Measurements from ENCODE around the gene HPCAL1. TPM values are rescaled to one million over a fixed set of nuclear protein-coding genes. Genes with fewer than 3 reads are reported as not detected.

HPCAL1 gene
- total RNA-seq, 1 donor from 2014 or later = 401 TPM

DNA sequence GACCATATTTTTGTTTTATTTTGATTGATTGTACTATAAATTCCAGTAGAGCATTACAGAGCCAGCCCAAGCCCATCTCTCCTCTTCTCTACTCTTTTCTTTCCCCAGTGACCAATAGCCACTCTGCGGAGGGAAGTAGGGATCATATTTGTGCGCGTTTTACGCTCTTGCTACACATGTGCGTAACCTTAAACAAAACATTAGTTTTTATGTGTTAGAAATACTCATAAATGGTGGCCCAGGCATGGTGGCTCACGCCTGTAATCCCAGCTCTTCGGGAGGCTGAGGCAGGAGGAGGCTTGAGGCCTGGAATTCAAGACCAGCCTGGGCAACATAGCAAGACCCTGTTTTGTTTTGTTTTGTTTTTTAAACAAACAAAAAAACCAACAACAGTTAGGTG, 31.3 kb downstream of the HPCAL1 start:
- H3K27me3 ChIP-seq = no peaks in the 10 kb centered on the region
- TF ChIP-seq, protein P1, sequence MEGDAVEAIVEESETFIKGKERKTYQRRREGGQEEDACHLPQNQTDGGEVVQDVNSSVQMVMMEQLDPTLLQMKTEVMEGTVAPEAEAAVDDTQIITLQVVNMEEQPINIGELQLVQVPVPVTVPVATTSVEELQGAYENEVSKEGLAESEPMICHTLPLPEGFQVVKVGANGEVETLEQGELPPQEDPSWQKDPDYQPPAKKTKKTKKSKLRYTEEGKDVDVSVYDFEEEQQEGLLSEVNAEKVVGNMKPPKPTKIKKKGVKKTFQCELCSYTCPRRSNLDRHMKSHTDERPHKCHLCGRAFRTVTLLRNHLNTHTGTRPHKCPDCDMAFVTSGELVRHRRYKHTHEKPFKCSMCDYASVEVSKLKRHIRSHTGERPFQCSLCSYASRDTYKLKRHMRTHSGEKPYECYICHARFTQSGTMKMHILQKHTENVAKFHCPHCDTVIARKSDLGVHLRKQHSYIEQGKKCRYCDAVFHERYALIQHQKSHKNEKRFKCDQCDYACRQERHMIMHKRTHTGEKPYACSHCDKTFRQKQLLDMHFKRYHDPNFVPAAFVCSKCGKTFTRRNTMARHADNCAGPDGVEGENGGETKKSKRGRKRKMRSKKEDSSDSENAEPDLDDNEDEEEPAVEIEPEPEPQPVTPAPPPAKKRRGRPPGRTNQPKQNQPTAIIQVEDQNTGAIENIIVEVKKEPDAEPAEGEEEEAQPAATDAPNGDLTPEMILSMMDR (IDR thresholded peaks at IDR 0.05) = no peak
- H3K36me3 ChIP-seq = peaks cover 0 to 4% of the 10 kb centered on the region in 2 donors
- H3K4me3 ChIP-seq = no peak overlapping the region
- peaks cover 0 to 7% of the 10 kb centered on the region in 2 donors for H3K9me3 ChIP-seq
- no peaks in the 10 kb centered on the region for H3K4me1 ChIP-seq
- intact Hi-C loops (cut with DNase I) = no loop called here
- H3K27ac ChIP-seq = no peak overlapping the region
- no peak for DNase-seq (ENCODE audit: low spot score in 2 of 2)

DNA sequence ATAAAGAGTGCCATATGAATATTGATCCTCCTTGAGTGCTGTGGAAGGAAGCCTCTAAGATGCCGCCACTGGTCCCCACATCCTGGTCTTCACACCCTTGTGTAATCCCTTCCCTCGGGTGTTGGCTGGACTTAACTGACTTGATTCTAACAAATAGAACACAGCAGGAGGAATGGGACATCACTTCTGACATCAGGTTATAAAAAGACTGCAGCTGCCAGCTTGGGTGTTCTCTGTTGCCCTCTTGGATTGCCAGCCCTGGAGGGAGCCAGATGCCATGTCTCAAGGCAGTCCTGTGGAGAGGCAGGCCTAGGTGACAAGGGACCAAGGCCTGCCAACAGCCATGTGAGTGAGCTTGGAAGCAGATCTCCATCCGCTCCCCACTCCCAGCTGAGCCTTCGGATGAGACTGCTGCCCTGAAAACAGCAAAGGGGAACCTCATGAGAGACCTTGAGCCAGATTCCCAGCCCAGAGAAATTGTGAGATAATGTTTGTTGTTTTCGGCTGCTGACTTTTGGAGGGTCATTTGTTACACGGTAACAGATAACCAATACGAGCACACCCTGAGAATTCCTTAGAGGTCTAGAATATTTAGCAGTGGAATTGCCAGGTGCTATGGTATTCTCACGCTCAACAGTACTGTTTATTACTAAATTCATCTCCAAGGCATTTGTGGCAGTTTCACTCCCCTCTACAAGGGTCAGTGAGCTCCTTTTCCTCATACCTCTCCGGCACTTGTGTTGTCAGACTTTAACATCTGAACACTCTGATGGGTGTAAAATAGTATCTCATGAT, 32.5 kb downstream of the HPCAL1 start:
- Histone ChIP-seq H3K4me1 (no peaks in the 10 kb centered on the region), H3K27ac (no peak overlapping the region), H3K27me3 (no peaks in the 10 kb centered on the region), H3K9me3 (peaks cover 0 to 7% of the 10 kb centered on the region in 2 donors), H3K4me3 (no peak overlapping the region), H3K36me3 (peaks cover 0 to 4% of the 10 kb centered on the region in 2 donors)
- intact Hi-C loops (cut with DNase I) = no loop called here
- TF ChIP-seq, protein P1 (IDR thresholded peaks at IDR 0.05) = no peak
- no peak for DNase-seq (ENCODE audit: low spot score in 2 of 2)

DNA sequence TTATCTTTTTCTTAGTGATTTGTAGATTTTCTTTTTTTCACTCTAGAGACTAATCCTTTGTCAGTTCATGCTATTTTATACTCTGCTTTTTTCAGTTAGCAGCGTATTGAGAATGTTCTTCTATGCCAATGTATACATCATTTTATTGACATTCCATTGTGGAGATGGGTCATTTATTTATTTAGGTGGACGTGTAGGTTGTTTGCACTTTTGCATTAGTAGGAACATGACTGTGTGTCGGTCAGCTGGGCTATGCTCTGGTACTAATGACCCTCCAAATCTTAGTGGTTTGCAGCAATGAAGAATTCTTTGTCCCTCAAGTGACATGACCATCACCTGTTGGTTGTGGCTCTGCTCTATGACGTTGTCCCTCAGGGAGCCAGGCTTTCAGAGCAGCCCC, 33.6 kb downstream of the HPCAL1 start:
- H3K9me3 ChIP-seq = peaks cover 0 to 7% of the 10 kb centered on the region in 2 donors
- no peaks in the 10 kb centered on the region for H3K4me1 ChIP-seq
- no peak overlapping the region for H3K27ac ChIP-seq
- H3K36me3 ChIP-seq = peaks cover 0 to 4% of the 10 kb centered on the region in 2 donors
- H3K4me3 ChIP-seq = no peak overlapping the region
- no peak for DNase-seq (ENCODE audit: low spot score in 2 of 2)
- intact Hi-C loops (cut with DNase I) = no loop called here
- TF ChIP-seq, protein P1 (IDR thresholded peaks at IDR 0.05) = no peak
- no peaks in the 10 kb centered on the region for H3K27me3 ChIP-seq

DNA sequence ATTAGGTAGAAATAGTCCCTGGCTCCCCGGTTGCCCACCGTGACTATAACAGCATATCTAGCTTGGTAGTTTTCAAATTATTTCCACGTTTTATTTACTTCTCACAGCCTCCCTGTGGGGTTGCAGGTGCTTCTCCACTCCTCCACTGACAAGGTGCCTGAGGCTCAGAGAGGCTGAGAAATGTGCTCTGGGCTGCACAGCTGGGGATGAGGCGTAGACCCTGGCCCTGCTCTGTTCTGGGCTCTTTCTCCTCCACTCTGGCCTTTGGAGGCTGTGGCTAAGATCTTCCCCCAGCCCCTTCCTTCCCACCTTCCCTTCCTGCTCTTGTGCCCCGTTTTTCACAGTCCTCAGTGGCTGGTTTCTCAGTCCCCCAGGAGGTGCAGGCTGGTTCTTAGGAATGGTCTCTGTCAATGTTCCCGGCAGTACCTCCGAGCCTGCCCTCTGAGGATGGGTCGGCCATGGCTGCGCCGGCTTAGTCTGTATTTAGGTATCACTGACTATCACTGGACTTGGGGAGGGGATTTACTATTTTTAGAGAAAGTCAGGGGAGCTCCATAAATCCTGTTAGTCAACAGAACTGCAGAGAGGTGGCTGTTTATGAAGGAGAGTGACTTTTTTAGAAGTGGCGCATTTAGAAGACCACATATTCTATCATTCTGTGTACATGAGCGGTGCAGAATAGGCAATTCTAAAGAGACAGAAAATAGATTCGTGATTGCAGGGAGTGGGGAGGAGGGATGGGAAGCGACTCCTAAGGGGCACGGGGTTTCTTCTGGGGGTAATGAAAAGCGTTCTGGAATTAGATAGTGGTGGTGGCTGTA, 35.0 kb downstream of the HPCAL1 start:
- peaks cover 0 to 7% of the 10 kb centered on the region in 2 donors for H3K9me3 ChIP-seq
- intact Hi-C loops (cut with DNase I) = no loop called here
- DNase-seq (ENCODE audit: low spot score in 2 of 2) = no peak

More for the DNA sequence above, 35.0 kb downstream of the HPCAL1 start:
- H3K27ac ChIP-seq = no peak overlapping the region
- TF ChIP-seq, protein P1 (IDR thresholded peaks at IDR 0.05) = no peak
- no peak overlapping the region for H3K4me3 ChIP-seq
- peaks cover 0 to 4% of the 10 kb centered on the region in 2 donors for H3K36me3 ChIP-seq
- no peaks in the 10 kb centered on the region for H3K27me3 ChIP-seq
- no peaks in the 10 kb centered on the region for H3K4me1 ChIP-seq
